Thymus (tissue), 11 donors: ENCODE data around the gene FADS6. TPM values are rescaled to one million over a fixed set of nuclear protein-coding genes. Genes with fewer than 3 reads are reported as not detected.

Source experiments
- DNase-seq, 9 donors: peaks; one replicate each; pipeline ENCODE4 v3.0.0-alpha.2; 2013; ENCODE audit warnings: low spot score in 9 of 9, low read depth in 6 of 9, missing footprints in 1 of 9
- H3K27ac ChIP-seq, 2 donors: one replicate each; pipeline ENCODE4 v1.5.1; 2013; ENCODE audit warnings: control low read depth in 1 of 2, low read depth in 1 of 2, low read length in 1 of 2, mild to moderate bottlenecking in 1 of 2, moderate library complexity in 1 of 2
- H3K27me3 ChIP-seq, 2 donors: one replicate each; pipeline ENCODE4 v1.5.1; 2013; ENCODE audit warnings: low read length in 1 of 2; ENCODE audit not compliant: control insufficient read depth in 2 of 2, insufficient read depth in 1 of 2
- H3K36me3 ChIP-seq, 2 donors: one replicate each; pipeline ENCODE4 v1.5.1; 2013; ENCODE audit warnings: low read length in 1 of 2, mild to moderate bottlenecking in 1 of 2, moderate library complexity in 1 of 2; ENCODE audit not compliant: control insufficient read depth in 2 of 2, insufficient read depth in 2 of 2
- H3K4me1 ChIP-seq, 2 donors: one replicate each; pipeline ENCODE4 v1.5.1; 2013; ENCODE audit warnings: low read length in 2 of 2; ENCODE audit not compliant: control insufficient read depth in 2 of 2, insufficient read depth in 2 of 2
- H3K4me3 ChIP-seq, 2 donors: one replicate each; pipeline ENCODE4 v1.5.1; 2013; ENCODE audit warnings: low read length in 2 of 2, control low read depth in 1 of 2, mild to moderate bottlenecking in 1 of 2
- H3K9me3 ChIP-seq, 2 donors: one replicate each; pipeline ENCODE4 v1.5.1; 2013; ENCODE audit warnings: low read length in 1 of 2, mild to moderate bottlenecking in 1 of 2; ENCODE audit not compliant: control insufficient read depth in 2 of 2, insufficient read depth in 1 of 2
- WGBS: extraction: QIAGEN DNeasy Blood & Tissue Kit; methylation state at CpG from one replicate; pipeline ENCODE4 v1.1.7; 2013; 5-methylcytosine and 5-hydroxymethylcytosine counted together
- polyA plus RNA-seq: library from polyadenylated mRNA; stranded (reverse); fragments of 200-250 nt; gene quantifications from one replicate; pipeline ENCODE4 v1.2.3, GENCODE V29; 2013
- total RNA-seq: library from RNA; stranded (reverse); fragments of 120-200 nt; gene quantifications from one replicate; pipeline ENCODE4 v1.2.4, GENCODE V29; 2013
- donor health status: healthy.

Gene FADS6
- total and polyA plus RNA-seq, 2 donors, result 0.14 to 1.0 TPM

DNA sequence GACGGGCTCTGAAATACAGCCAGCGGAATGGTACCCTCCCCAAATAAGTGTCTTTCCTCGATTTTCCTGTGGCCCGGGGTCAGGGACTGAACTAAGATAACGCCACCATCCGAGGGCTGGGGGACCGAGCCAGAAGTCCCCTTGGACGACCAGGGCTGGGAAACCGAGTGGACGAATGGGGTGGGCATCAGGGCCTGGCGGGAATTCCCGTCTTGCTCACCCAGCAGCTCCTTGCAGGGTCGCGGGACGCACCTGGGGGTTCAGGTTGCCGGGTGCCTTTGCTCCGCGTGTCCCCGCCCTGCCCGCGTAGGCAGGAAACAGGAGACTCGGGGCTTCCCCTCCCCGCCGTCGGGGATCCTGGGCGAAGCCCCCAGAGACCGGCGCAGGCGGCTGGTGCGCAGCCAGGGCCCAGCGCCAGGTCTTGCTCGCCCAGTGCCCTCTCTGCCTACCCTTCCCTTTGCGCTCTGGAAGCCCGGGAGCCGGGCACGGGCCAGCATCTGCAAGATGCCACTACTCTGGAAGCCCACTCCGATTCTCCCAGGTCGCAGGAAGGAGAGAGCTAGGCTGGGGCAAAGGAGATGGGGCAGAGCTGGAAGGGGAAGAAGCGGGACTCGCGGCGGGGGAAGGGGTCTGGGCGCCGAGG, 33.1 kb downstream of the FADS6 start:
- H3K36me3 ChIP-seq, result no peaks in the 10 kb centered on the region
- no peaks in the 10 kb centered on the region for H3K9me3 ChIP-seq
- H3K4me3 ChIP-seq, result no peak overlapping the region
- peak in 1 of 9 donors; percentile 28 for DNase-seq
- H3K4me1 ChIP-seq, result peaks cover 4 to 16% of the 10 kb centered on the region in 2 donors
- 6% methylated on average over 44 of the region's 44 CpGs for WGBS
- H3K27ac ChIP-seq, result no peak overlapping the region
- peaks cover 63 to 82% of the 10 kb centered on the region in 2 donors for H3K27me3 ChIP-seq

DNA sequence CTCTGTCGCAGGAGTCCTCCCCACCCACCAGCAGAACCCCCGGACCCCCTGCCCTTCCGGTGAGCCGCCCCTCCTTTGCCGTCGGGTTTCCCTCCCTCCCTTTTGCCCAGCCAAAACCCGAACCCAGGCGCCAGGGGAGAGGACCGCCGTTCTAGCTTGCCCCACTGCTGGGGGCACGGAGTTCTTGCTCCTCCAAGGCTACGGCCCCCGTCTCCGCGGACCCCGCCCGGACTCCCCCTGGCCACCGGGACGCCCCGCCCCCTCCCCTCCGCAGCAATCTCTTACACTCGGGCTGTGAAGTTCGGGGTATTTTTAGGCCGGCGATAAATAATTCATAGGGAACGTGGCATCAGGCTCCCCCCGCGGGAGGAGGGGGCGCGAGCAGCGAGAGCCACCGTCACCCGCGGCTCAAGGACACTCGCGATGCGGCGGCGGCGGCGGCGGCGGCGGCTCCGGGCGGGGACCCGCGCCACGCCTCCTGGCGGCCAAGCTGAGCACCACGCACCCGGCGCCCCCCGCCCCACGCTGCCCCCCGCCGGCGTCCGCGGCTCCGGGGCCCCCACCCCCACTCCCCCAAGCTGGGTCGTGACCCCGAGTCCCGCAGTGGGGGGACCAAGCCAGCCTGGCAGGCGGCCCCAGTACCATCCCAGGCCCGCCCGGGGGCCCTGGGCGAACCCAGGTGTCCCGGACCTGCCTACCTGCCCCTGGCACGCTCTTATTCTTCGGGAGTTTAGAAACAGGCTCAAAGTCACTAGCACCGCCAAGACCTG, 33.8 kb downstream of the FADS6 start, which contains the start of gene GRIN2C:
Gene GRIN2C, minus strand, starts transcription at position 427 of the 770 bp plus-strand sequence. CDS start 4,793 bp downstream, outside the sequence.
- WGBS, result 2% methylated on average over 72 of the region's 72 CpGs
- H3K4me3 ChIP-seq, result peak within 1 kb of the TSS in 1 of 2 donors; percentile 30
- H3K4me1 ChIP-seq, result peaks cover 4 to 16% of the 10 kb centered on the region in 2 donors
- no peak within 1 kb of the TSS for H3K27ac ChIP-seq
- peaks cover 67 to 89% of the 10 kb centered on the region in 2 donors for H3K27me3 ChIP-seq
- no peaks in the 10 kb centered on the region for H3K9me3 ChIP-seq
- H3K36me3 ChIP-seq, result no peaks in the 10 kb centered on the region
- peak in 1 of 9 donors; percentile 35 for DNase-seq

- 64% methylated on average over 12 of the region's 12 CpGs for WGBS
- H3K9me3 ChIP-seq, result no peaks in the 10 kb centered on the region
- peaks cover 4 to 16% of the 10 kb centered on the region in 2 donors for H3K4me1 ChIP-seq
- no peaks in the 10 kb centered on the region for H3K36me3 ChIP-seq
- H3K27me3 ChIP-seq, result peaks cover 75 to 93% of the 10 kb centered on the region in 2 donors
- DNase-seq, result no peak
- H3K4me3 ChIP-seq, result no peak overlapping the region
- H3K27ac ChIP-seq, result no peak overlapping the region
Measured at GRCh38 chr17:74858672-74859458, 34.6 kb downstream of the FADS6 start.

DNA sequence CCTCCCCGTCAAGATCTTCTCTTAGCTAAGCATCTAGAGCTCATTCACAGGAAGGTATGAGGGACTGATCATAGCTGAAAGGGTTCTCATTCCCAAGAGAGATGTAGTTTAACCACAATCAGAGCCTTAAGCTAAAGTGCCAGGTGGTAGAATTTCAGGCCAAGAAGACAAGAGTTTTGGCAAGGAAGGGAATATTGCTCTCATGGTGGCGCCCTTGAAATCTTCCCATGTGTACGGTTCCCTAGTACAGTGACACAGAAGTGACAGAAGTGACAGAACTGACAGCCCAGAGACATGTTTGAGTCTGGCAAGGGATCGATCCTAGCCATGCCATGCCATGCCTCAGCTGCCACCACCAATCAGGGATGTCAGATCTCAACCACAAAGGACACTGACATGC, 36.2 kb downstream of the FADS6 start:
- H3K9me3 ChIP-seq, result peaks cover 0 to 6% of the 10 kb centered on the region in 2 donors
- peaks cover 73 to 94% of the 10 kb centered on the region in 2 donors for H3K27me3 ChIP-seq
- H3K4me3 ChIP-seq, result no peak overlapping the region
- no peaks in the 10 kb centered on the region for H3K36me3 ChIP-seq
- 82% methylated on average over 4 of the region's 4 CpGs for WGBS
- peaks cover 10 to 24% of the 10 kb centered on the region in 2 donors for H3K4me1 ChIP-seq
- no peak overlapping the region for H3K27ac ChIP-seq
- no peak for DNase-seq

GRCh38 chr17:74856112-74856511, 37.3 kb downstream of the FADS6 start:
- Histone ChIP-seq H3K27me3 (peaks cover 62 to 95% of the 10 kb centered on the region in 2 donors), H3K36me3 (no peaks in the 10 kb centered on the region), H3K4me1 (peaks cover 10 to 19% of the 10 kb centered on the region in 2 donors), H3K4me3 (no peak overlapping the region), H3K27ac (no peak overlapping the region), H3K9me3 (peaks cover 0 to 9% of the 10 kb centered on the region in 2 donors)
- no peak for DNase-seq
- 95% methylated on average over 7 of the region's 7 CpGs for WGBS

DNA sequence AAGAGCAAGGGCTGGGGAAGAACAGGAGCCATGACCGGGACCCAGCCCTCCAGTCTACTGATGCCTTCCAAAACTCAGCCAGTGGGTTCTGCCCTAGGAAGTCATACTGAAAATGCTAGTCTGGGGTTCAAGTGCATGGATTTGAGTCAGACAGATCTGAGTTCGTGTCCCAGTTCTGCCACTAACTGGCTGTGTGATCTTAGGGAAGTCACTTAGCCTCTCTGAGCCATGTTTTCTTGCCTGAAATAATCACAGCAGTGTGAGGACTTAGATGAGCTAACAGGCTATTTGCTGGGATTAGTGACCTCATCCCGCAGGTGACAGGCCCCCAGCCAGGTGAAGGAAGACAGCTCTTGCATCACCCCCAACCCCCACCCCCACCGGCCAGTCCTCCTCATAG, 38.1 kb downstream of the FADS6 start:
- Histone ChIP-seq H3K4me1 (peaks cover 10 to 13% of the 10 kb centered on the region in 2 donors), H3K9me3 (peaks cover under 1 to 9% of the 10 kb centered on the region in 2 donors), H3K27ac (no peak overlapping the region), H3K4me3 (no peak overlapping the region), H3K27me3 (peaks cover 54 to 95% of the 10 kb centered on the region in 2 donors), H3K36me3 (no peaks in the 10 kb centered on the region)
- WGBS, result 94% methylated on average over 4 of the region's 4 CpGs
- DNase-seq, result no peak

GRCh38 chr17:74854792-74855191, 38.6 kb downstream of the FADS6 start:
- WGBS, result 94% methylated on average over 17 of the region's 17 CpGs
- no peak for DNase-seq
- H3K9me3 ChIP-seq, result peaks cover 1 to 9% of the 10 kb centered on the region in 2 donors

DNA sequence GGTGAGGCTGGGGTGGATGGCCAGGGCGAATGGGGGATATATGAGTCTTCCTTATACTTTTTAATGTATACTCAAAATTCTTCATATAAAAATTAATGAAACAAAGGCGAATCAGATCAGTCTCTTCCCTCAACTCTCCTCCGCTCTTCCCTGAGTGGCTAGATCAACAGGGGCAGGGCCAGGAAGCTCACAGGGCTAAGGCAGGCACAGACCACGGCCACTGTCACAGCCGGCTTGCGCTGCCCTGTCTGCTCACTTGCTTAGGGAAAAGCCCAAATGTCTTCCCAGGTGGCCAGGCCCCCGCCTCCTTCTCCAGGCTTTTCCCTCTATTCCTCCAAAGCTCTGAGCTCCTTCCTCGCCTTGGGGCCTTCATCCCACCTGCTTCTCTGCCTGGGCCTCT, 39.8 kb downstream of the FADS6 start:
- 91% methylated on average over 8 of the region's 8 CpGs for WGBS
- Histone ChIP-seq H3K36me3 (no peaks in the 10 kb centered on the region), H3K27me3 (peaks cover 39 to 88% of the 10 kb centered on the region in 2 donors), H3K9me3 (peaks cover 1 to 9% of the 10 kb centered on the region in 2 donors), H3K27ac (no peak overlapping the region), H3K4me3 (no peak overlapping the region), H3K4me1 (peaks cover 6 to 8% of the 10 kb centered on the region in 2 donors)
- DNase-seq, result no peak

More at GRCh38 chr17:74854792-74855191, 38.6 kb downstream of the FADS6 start:
- Histone ChIP-seq H3K4me1 (peaks cover 8 to 10% of the 10 kb centered on the region in 2 donors), H3K4me3 (no peak overlapping the region), H3K27ac (no peak overlapping the region), H3K27me3 (peaks cover 49 to 95% of the 10 kb centered on the region in 2 donors), H3K36me3 (no peaks in the 10 kb centered on the region)
